Tibial nerve (tissue), 4 donors: ENCODE measurements around the gene HAO2. TPM values are rescaled to one million over a fixed set of nuclear protein-coding genes. Genes with fewer than 3 reads are reported as not detected.
"Not testable (repeated sequence)": the region's sequence is repeated elsewhere in the genome, so short reads cannot be mapped to it uniquely, and the experiment has no call there.

Source experiments
- DNase-seq, 2 donors: peaks; one replicate each; pipeline ENCODE4 v3.0.0-alpha.2; 2019; ENCODE audit warnings: low spot score in 2 of 2
- H3K27ac ChIP-seq, 4 donors: fragments of 200-600 bp; sonication (generic) in 3 of 4; one replicate each; pipeline ENCODE4 v1.5.1; 2017 to 2019; ENCODE audit warnings: mild to moderate bottlenecking in 1 of 4
- H3K27me3 ChIP-seq, 2 donors: fragments of 200-600 bp; sonication (generic) in 1 of 2; one replicate each; pipeline versions ENCODE4 v1.5.1 to v1.6.0; 2017 to 2019
- H3K36me3 ChIP-seq, 3 donors: fragments of 200-600 bp; sonication (generic); one replicate each; pipeline ENCODE4 v1.5.1; 2018 to 2019
- H3K4me1 ChIP-seq, 4 donors: fragments of 200-600 bp; sonication (generic) in 3 of 4; one replicate each; pipeline ENCODE4 v1.5.1; 2017 to 2019
- H3K4me3 ChIP-seq, 4 donors: fragments of 200-600 bp; sonication (generic) in 3 of 4; one replicate each; pipeline ENCODE4 v1.5.1; 2017 to 2019; ENCODE audit warnings: mild to moderate bottlenecking in 1 of 4, moderate library complexity in 1 of 4
- H3K9me3 ChIP-seq, 4 donors: fragments of 200-600 bp; sonication (generic) in 3 of 4; one replicate each; pipeline ENCODE4 v1.5.1; 2017 to 2019
- CTCF ChIP-seq, 5 experiments: fragments of 200-600 bp in 3 of 5; fragments of 450-650 bp in 2 of 5; sonication (generic) in 3 of 5; IDR thresholded peaks; one replicate each; pipeline ENCODE4 v1.5.1; 2016 to 2019; ENCODE audit warnings: antibody characterized with exemption in 5 of 5, mild to moderate bottlenecking in 3 of 5, moderate library complexity in 2 of 5
- EP300 ChIP-seq, 2 donors: sonication (generic); formaldehyde crosslinking; IDR thresholded peaks; one replicate each; pipeline ENCODE4 v1.6.1; 2017; ENCODE audit warnings: antibody characterized with exemption in 2 of 2, mild to moderate bottlenecking in 1 of 2
- POLR2A ChIP-seq, 2 donors: fragments of 450-650 bp; IDR thresholded peaks; one replicate each; pipeline ENCODE4 v1.6.1; 2017; ENCODE audit warnings: antibody characterized with exemption in 2 of 2, mild to moderate bottlenecking in 2 of 2, moderate library complexity in 2 of 2
- WGBS, 2 donors: methylation state at CpG; one replicate each; pipeline ENCODE4 v1.1.5; 2018; 5-methylcytosine and 5-hydroxymethylcytosine counted together
- total RNA-seq, 4 donors: library from RNA; depleted of rRNA; stranded (reverse); fragments of >200 nt; gene quantifications; one replicate each; pipeline ENCODE4 v1.1.0, GENCODE V29; 2016

Gene HAO2
- total RNA-seq, 4 donors from 2014 or later = not detected

DNA sequence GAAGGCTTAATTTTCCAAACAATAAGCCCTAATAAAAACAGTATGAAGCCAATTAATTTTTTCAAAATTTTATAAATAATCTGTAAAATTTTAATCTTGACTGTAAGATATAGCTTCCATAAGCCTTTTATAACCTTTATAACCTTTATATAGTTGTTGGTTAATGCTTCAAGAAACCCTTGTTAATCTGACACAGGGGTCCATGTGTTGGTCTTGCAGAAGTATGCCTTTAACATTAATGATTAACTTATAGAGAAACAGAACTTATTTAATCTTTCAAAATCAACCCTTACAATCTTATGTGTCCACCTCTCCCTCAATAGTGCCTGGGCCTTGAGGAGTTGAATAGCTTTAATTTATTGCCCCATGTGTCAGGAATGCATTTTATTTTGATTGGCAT, 23.2 kb upstream of the HAO2 start:
- Histone ChIP-seq H3K27ac (no peak overlapping the region), H3K27me3 (no peaks in the 10 kb centered on the region), H3K36me3 (no peaks in the 10 kb centered on the region), H3K4me1 (no peaks in the 10 kb centered on the region), H3K4me3 (no peak overlapping the region), H3K9me3 (peaks cover 0 to 4% (median 0%) of the 10 kb centered on the region in 4 donors)
- TF ChIP-seq CTCF (IDR thresholded peaks at IDR 0.05) = no peak
- no peak for TF ChIP-seq EP300 (IDR thresholded peaks at IDR 0.05)
- TF ChIP-seq POLR2A (IDR thresholded peaks at IDR 0.05) = no peak
- no peak for DNase-seq

- no peak for TF ChIP-seq EP300 (IDR thresholded peaks at IDR 0.05)
- no peak for TF ChIP-seq POLR2A (IDR thresholded peaks at IDR 0.05)
- TF ChIP-seq CTCF (IDR thresholded peaks at IDR 0.05) = no peak
- Histone ChIP-seq H3K27me3 (no peaks in the 10 kb centered on the region), H3K27ac (no peak overlapping the region), H3K4me3 (no peak overlapping the region), H3K4me1 (no peaks in the 10 kb centered on the region), H3K9me3 (peaks cover 0 to 4% (median 0%) of the 10 kb centered on the region in 4 donors), H3K36me3 (no peaks in the 10 kb centered on the region)
- no peak for DNase-seq
- 33 to 38% methylated on average over 1 of the region's 1 CpG for WGBS, 2 donors
Observed at GRCh38 chr1:119347858-119348257, 20.7 kb upstream of the HAO2 start.

DNA sequence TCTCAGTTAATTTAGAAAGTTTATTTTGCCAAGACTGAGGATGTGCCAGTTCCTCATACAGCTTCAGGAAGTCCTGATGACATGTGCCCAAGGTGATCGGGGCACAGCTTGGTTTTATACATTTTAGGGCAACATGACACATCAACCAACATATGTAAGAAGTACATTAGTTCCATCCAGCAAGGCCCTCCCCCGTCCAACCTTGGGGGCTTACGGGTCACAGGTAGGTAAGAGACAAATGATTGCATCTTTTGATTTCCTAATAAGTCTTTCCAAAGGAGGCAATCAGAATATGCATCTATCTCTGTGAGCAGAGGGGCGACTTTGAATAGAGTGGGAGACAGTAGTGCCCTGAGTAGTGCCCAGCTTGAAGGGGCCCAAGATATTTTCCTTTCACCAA, 19.6 kb upstream of the HAO2 start:
- Histone ChIP-seq H3K9me3 (peaks cover 0 to 4% (median 0%) of the 10 kb centered on the region in 4 donors), H3K4me3 (no peak overlapping the region), H3K4me1 (no peaks in the 10 kb centered on the region), H3K27me3 (no peaks in the 10 kb centered on the region), H3K36me3 (no peaks in the 10 kb centered on the region), H3K27ac (no peak overlapping the region)
- WGBS, 2 donors = 90 to 92% methylated on average over 4 of the region's 4 CpGs
- no peak for TF ChIP-seq POLR2A (IDR thresholded peaks at IDR 0.05)
- no peak for TF ChIP-seq EP300 (IDR thresholded peaks at IDR 0.05)
- no peak for TF ChIP-seq CTCF (IDR thresholded peaks at IDR 0.05)
- DNase-seq = no peak

GRCh38 chr1:119350866-119351265, 17.7 kb upstream of the HAO2 start:
- not testable (repeated sequence) for H3K27me3 ChIP-seq, H3K4me3 ChIP-seq, H3K4me1 ChIP-seq, H3K9me3 ChIP-seq, H3K36me3 ChIP-seq, H3K27ac ChIP-seq, DNase-seq
- 96 to 97% methylated on average over 2 of the region's 2 CpGs for WGBS, 2 donors

DNA sequence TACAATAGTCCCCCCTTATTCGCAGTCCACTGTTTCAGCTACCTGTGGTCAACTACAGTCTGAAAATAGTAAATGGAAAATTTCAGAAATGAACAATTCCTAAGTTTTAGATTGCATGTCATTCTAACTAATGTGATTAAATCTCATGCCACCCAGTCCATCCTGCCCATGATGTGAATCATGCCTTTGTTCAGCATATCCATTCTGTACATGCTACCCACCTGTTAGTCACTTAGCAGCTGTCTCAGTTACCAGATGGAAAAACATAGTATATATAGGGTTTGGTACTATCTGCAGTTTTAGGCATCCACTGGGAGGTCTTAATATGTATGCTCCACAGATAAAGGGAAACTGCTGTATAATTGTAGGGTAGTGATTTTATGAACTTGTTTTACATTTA, 16.6 kb upstream of the HAO2 start:
- Histone ChIP-seq H3K4me3 (no peak overlapping the region), H3K27ac (no peak overlapping the region), H3K27me3 (no peaks in the 10 kb centered on the region), H3K9me3 (no peaks in the 10 kb centered on the region), H3K4me1 (no peaks in the 10 kb centered on the region), H3K36me3 (no peaks in the 10 kb centered on the region)
- TF ChIP-seq EP300 (IDR thresholded peaks at IDR 0.05) (no peak), CTCF (IDR thresholded peaks at IDR 0.05) (no peak), POLR2A (IDR thresholded peaks at IDR 0.05) (no peak)
- no peak for DNase-seq
- 90 to 95% methylated on average over 1 of the region's 1 CpG for WGBS, 2 donors

DNA sequence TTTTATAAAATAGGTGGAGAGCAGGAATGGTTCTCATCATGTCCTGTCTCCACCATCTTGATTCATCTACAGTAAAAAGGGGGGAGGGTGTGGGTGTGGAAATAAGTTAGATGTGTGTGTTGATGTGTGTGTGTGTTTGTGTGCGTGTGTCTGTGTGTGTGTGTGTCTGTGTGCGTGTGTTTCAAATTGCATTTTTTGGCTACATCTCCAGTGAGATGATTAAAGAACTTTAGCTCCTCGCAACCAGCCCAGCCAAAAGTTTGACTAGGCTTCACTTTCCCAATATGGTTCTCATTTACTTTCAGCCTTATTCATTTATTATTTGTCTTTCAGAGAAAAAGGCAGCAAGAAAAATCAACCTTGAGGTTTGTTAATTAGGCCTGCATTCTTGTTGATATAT, 14.7 kb upstream of the HAO2 start:
- DNase-seq = no peak
- H3K27me3 ChIP-seq = no peaks in the 10 kb centered on the region
- TF ChIP-seq POLR2A (IDR thresholded peaks at IDR 0.05) = no peak
- no peak for TF ChIP-seq CTCF (IDR thresholded peaks at IDR 0.05)
- TF ChIP-seq EP300 (IDR thresholded peaks at IDR 0.05) = no peak
- H3K36me3 ChIP-seq = no peaks in the 10 kb centered on the region
- H3K27ac ChIP-seq = no peak overlapping the region
- 73% methylated on average over 3 of the region's 3 CpGs for WGBS, 2 donors
- no peak overlapping the region for H3K4me3 ChIP-seq
- no peaks in the 10 kb centered on the region for H3K4me1 ChIP-seq
- H3K9me3 ChIP-seq = no peaks in the 10 kb centered on the region
